Measurements from ENCODE around the gene ECSIT.

ECSIT gene

DNA sequence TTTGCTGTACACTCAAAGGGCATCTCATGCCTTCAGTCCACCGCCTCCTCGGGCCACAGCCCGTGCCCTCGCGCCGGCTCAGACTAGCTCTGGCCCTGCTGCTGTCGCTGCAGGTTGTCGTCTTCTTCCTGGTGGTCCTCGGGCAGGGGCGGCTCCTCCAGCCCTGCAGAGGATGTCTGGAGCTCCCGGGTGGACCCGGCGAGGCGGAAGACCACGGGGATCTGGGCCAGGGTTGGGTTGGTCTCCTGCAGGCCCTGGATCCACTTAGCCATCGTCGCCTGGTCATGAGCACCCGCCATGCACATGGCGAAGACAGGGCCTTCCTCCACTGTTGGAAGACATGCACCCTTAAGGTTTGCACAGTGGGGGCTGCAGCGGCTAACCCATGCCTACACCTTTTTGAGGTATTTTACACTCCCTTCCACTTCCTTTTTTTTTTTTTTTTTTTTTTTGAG lies 22.8 kb downstream of the ECSIT start:
- TF ChIP-seq ZFX (IDR thresholded peaks at IDR 0.05; ENCODE audit: borderline replicate concordance): no peak
- peak overlapping the region; percentile 96 for H3K27ac ChIP-seq

DNA sequence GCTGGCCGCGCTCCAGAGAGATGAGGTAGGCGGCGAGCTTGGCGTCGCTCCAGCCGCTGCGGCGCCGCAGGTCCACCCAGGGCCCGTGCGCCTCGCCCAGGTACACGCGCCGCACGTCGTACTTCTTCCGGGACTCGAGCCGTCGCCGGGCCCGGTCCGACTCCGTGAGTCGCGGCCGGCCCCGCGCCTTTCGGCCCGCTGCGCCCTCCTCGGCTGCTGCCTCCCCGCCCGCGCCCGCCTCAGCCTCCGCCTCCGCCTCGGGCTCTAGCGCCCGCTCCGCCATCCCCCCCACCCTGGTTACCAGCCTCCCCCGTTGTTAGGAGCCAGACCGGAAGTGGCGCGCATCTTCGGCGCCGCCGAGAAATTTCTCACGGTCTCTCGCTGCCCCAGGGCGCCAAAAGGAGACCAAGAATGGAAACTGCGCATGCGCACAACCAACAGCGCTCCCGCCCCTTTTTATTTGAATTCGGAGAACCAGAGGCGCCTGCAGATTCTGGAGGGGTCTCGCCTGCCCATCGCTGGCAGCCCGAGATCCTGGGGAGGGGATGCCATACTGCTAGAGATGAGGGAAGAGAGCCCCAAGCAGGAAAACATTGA lies 23.3 kb downstream of the ECSIT start, which contains the start of gene ZNF653:
Gene ZNF653 (minus strand): TSS at position 336 of the 597 bp plus-strand sequence. CDS start 53 bp downstream, at position 283.
- no peak for TF ChIP-seq ZFX (IDR thresholded peaks at IDR 0.05; ENCODE audit: borderline replicate concordance)
- TF ChIP-seq, protein P1, sequence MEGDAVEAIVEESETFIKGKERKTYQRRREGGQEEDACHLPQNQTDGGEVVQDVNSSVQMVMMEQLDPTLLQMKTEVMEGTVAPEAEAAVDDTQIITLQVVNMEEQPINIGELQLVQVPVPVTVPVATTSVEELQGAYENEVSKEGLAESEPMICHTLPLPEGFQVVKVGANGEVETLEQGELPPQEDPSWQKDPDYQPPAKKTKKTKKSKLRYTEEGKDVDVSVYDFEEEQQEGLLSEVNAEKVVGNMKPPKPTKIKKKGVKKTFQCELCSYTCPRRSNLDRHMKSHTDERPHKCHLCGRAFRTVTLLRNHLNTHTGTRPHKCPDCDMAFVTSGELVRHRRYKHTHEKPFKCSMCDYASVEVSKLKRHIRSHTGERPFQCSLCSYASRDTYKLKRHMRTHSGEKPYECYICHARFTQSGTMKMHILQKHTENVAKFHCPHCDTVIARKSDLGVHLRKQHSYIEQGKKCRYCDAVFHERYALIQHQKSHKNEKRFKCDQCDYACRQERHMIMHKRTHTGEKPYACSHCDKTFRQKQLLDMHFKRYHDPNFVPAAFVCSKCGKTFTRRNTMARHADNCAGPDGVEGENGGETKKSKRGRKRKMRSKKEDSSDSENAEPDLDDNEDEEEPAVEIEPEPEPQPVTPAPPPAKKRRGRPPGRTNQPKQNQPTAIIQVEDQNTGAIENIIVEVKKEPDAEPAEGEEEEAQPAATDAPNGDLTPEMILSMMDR (IDR thresholded peaks at IDR 0.05): no peak
- peak within 1 kb of the TSS; percentile 96 for H3K27ac ChIP-seq

DNA sequence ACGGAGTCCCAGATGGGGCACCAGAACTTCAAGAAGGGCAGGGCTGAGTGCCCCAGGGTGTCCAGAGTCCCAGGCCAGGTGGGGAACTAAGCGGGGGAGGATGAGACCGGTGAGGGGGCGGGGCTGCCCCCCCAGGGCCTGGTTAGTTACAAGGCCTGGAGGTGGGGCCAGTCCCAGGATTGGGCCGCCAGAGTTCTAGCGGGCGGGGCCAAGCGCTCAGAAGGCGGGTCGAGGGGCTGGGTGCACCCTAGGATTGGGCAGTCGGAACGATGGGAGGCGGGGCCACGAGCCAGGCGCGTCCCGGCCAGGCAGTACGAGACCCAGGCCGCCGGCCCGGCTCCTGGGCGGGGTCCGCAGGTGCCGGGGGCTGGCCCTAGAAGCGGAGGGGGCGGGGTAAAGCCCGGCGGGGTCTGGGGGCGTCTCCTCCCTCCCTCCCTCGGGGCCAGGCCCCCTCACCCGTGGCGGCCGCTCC lies 23.9 kb downstream of the ECSIT start:
- peak overlapping the region; percentile 96 for H3K27ac ChIP-seq
- no peak for TF ChIP-seq ZFX (IDR thresholded peaks at IDR 0.05; ENCODE audit: borderline replicate concordance)
- TF ChIP-seq, protein P1 (IDR thresholded peaks at IDR 0.05): no peak

DNA sequence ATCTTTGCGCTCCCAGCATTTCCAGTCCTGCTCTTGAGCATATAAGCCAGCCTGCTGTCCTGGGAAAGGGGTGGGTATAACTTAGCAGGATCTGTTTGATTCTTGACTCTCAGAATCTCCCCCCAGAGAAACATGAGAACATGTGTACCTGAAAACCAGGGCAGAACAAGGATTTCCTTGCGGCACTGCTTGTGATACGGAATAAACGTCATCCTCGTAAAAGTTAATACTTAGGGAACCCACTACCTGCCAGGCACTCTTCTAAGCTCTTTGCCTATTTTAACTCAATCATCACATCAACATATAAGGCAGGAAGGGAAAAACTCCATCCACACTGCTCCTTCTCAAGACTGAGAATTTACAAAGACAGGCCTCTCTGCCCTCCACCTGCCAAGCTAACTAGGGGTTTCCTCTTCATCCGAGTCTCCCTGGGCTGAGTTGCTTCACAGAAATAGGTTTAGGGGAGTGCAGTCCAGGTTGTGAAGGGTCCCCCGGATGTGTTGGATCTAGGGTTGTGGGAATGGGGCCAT lies 24.4 kb downstream of the ECSIT start:
- H3K27ac ChIP-seq: peak overlapping the region; percentile 96
- no peak for TF ChIP-seq ZFX (IDR thresholded peaks at IDR 0.05; ENCODE audit: borderline replicate concordance)
- TF ChIP-seq, protein P1 (IDR thresholded peaks at IDR 0.05): no peak

DNA sequence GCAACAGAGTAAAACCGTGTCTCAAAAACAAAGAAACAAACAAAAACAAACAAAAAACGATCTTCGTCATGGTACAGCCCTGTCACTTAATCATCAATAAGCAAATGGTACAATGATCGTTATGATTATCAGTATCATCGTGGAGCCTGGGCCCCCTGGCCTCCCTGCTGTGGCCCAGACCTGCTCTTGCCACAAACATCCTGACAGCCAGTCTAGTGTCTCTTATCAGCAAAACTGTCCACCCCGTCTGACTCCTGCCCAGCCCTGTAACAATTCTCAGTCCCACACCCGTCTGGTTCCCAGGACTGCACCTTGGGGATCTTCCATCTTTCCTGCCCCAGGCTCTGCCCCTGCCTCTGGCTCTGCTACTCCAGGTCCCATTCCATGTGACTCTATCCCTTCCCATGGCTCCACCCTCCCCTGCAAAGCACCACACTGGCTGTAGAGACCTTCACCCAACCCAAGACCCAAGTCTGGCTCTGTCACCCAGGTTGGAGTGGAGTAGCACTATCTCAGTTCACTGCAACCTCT lies 29.0 kb downstream of the ECSIT start:
- TF ChIP-seq, protein P1 (IDR thresholded peaks at IDR 0.05): no peak
- no peak for TF ChIP-seq ZFX (IDR thresholded peaks at IDR 0.05; ENCODE audit: borderline replicate concordance)
- H3K27ac ChIP-seq: no peak overlapping the region

DNA sequence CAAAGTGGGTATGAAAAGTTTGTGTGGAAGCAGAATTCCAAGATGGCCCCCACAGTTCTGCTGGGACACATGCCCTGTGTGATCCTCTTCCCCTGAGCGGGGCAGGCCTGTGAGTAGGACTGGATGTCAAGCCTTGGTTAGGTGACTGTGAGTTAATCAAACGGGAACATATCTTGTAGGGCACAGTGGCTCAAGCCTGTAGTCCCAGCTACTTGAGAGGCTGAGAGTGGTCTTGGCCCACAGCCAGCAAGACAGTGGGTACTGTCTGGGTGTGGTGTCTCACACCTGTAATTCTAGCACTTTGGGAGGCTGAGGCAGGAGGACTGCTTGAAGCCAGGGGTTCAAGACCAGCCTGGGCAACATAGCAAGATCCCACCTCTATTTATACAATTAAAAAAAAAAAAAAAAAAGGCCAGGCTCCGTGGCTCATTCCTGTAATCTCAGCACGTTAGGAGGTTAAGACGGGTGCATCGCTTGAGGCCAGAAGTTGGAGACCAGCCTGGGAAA lies 29.7 kb downstream of the ECSIT start:
- TF ChIP-seq ZFX (IDR thresholded peaks at IDR 0.05; ENCODE audit: borderline replicate concordance): no peak
- TF ChIP-seq, protein P1 (IDR thresholded peaks at IDR 0.05): no peak
- no peak overlapping the region for H3K27ac ChIP-seq

DNA sequence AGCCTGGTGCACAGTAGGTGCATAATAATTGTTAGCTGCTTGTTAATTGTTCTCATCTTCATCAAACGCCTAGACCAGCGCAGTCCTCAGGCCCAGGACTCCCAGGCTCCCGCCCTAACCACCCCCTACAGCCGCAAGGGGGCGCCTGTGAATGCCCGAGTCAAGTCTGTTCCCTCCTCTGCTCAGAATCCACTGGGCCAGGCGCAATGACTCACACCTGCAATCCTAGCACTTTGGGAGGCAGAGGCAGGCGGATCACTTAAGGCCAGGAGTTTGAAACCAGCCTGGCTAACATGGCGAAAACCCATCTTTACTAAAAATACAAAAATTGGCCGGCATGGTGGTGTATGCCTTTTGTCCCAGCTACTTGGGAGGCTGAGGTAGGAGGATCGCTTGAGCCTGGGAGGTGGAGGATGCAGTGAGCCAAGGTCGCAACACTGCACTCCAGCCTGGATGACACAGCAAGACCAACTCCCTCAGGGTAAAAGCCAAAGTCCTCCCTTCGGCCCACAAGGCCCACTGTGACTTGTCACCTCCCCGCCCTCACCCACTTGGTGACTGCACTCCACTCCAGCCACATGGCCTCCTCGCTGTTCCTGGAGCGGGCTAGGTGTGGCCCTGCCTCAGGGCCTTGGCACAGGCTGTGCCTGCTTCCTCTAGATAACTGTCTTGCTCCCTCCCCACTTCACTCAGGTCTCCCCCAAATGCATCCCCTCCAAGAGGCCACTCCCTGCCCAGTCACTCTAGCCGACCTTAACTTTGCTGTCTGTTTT lies 32.4 kb downstream of the ECSIT start:
- TF ChIP-seq, protein P1 (IDR thresholded peaks at IDR 0.05): peak; percentile 86
- no peak for TF ChIP-seq ZFX (IDR thresholded peaks at IDR 0.05; ENCODE audit: borderline replicate concordance)

More for the DNA sequence above, 32.4 kb downstream of the ECSIT start:
- H3K27ac ChIP-seq: no peak overlapping the region
